Tibial nerve (tissue), 4 donors: ENCODE results near the gene EEF1AKMT4.

Experiments
- CTCF ChIP-seq, 5 experiments: fragments of 200-600 bp in 3 of 5; fragments of 450-650 bp in 2 of 5; sonication (generic) in 3 of 5; IDR thresholded peaks; one replicate each; pipeline ENCODE4 v1.5.1; 2016 to 2019; ENCODE audit warnings: antibody characterized with exemption in 5 of 5, mild to moderate bottlenecking in 3 of 5, moderate library complexity in 2 of 5
- EP300 ChIP-seq, 2 donors: sonication (generic); formaldehyde crosslinking; IDR thresholded peaks; one replicate each; pipeline ENCODE4 v1.6.1; 2017; ENCODE audit warnings: antibody characterized with exemption in 2 of 2, mild to moderate bottlenecking in 1 of 2

- TF ChIP-seq CTCF (IDR thresholded peaks at IDR 0.05) = no peak
- TF ChIP-seq EP300 (IDR thresholded peaks at IDR 0.05) = no peak
Measured at GRCh38 chr3:184200825-184201224, 48.6 kb upstream of the EEF1AKMT4 start.
